Measurements from ENCODE around the gene EPHA2. TPM values are rescaled to one million over a fixed set of nuclear protein-coding genes. Genes with fewer than 3 reads are reported as not detected.

EPHA2 gene
- total RNA-seq, 1 donor from 2014 or later, result 76.3 TPM

- H3K4me1 Mint-ChIP-seq, result peaks cover 55% of the 10 kb centered on the region
- H3K27me3 Mint-ChIP-seq (ENCODE audit: low read depth), result no peaks in the 10 kb centered on the region
- no peaks in the 10 kb centered on the region for H3K9me3 Mint-ChIP-seq
- H3K36me3 Mint-ChIP-seq, result no peaks in the 10 kb centered on the region
- peak overlapping the region; percentile 95 for H3K27ac Mint-ChIP-seq
- TF ChIP-seq CTCF (IDR thresholded peaks at IDR 0.05; ENCODE audit: unreplicated experiment), result no peak
- no peak overlapping the region for H3K4me3 Mint-ChIP-seq
- DNase-seq (ENCODE audit: low spot score in 2 of 2, unreplicated experiment in 2 of 2), result peak in 1 of 2 experiments; percentile 80
Observed at GRCh38 chr1:16175610-16176553, 20.0 kb upstream of the EPHA2 start.

DNA sequence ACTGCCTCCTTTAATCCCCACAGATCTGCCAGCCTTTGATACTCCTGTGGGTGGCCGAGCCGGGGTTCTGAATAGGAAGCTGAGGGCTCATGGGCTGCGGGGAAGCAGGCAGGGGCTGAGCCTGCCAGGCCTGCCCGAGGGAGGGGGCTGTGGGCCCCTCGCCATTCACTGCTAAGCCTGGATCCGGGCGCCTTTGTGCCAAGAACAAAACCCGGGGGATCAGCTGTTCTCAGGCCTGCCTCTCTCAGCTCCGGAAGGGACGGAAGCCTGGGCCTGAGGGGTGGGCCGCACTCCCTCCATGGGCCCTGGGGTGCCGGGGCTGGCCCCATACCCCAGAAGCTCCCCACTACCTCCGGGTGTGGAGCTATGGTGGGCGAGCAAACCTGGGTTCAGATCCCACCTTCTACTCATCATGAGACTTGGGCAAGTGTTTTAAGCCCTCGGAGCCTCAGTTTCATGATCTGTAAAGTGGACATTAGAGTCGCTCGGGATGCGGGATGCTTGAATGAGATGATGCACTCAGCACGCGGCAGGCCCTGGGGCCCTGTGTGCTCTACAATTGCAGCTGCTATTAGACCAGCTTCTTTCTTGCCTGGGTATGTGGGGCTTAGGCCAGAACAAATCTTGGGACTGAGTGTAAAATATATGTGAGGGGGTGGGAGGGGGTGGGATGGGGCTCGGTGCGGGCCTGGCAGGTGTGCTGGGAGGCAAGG is 19.2 kb upstream of the EPHA2 start:
- no peak for TF ChIP-seq CTCF (IDR thresholded peaks at IDR 0.05; ENCODE audit: unreplicated experiment)
- Mint-ChIP-seq H3K9me3 (no peaks in the 10 kb centered on the region), H3K36me3 (no peaks in the 10 kb centered on the region), H3K4me1 (peaks cover 56% of the 10 kb centered on the region), H3K27ac (peak overlapping the region; percentile 87), H3K27me3 (ENCODE audit: low read depth) (no peaks in the 10 kb centered on the region), H3K4me3 (no peak overlapping the region)
- no peak for DNase-seq (ENCODE audit: low spot score in 2 of 2, unreplicated experiment in 2 of 2)

- H3K9me3 Mint-ChIP-seq, result no peaks in the 10 kb centered on the region
- no peak for DNase-seq (ENCODE audit: low spot score in 2 of 2, unreplicated experiment in 2 of 2)
- H3K4me3 Mint-ChIP-seq, result no peak overlapping the region
- TF ChIP-seq CTCF (IDR thresholded peaks at IDR 0.05; ENCODE audit: unreplicated experiment), result no peak
- peak overlapping the region; percentile 87 for H3K27ac Mint-ChIP-seq
- H3K4me1 Mint-ChIP-seq, result peaks cover 58% of the 10 kb centered on the region
- H3K36me3 Mint-ChIP-seq, result no peaks in the 10 kb centered on the region
- H3K27me3 Mint-ChIP-seq (ENCODE audit: low read depth), result no peaks in the 10 kb centered on the region
Observed at GRCh38 chr1:16174261-16174868, 18.5 kb upstream of the EPHA2 start.

DNA sequence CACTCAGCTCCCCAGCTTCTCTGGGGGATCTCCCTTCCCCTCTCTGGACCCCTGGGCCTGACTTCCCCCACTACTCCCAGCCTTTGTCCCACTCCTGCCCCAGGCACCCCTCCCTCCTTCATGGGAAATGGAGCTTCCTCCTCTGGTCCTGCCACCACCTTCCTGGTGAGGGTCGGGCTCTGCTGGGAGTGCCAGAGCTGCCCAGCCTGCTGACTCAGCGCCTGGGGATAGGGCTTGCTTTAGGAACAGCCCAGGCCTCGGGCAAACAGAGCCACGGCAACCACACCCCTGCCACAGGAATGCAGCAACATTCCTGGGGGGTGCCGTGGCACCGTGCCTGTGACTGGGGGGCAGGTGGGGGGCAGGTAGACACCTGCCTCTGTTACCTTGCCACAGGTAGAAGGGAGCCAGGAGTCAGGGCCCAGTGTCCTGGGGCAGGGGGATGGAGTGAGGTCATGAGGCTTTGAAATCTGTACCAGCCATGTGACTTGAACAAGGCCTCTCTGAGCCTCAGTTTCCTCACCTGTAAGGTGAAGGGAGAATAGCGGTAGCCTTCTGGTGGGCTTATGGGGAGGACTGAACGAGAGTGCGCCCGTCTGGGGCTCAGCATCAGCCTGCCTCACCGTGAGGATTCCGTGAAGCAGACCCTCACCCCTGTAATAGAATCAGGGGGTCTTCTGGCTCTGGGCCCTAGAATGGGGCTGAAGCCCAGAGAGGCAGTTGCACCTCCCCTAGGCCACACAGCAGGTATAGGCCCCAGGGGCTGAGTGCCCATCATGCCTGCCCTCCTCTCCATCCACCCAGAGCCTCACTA is 17.8 kb upstream of the EPHA2 start:
- no peaks in the 10 kb centered on the region for H3K27me3 Mint-ChIP-seq (ENCODE audit: low read depth)
- H3K9me3 Mint-ChIP-seq, result no peaks in the 10 kb centered on the region
- peak overlapping the region; percentile 94 for H3K27ac Mint-ChIP-seq
- no peaks in the 10 kb centered on the region for H3K36me3 Mint-ChIP-seq
- no peak overlapping the region for H3K4me3 Mint-ChIP-seq
- H3K4me1 Mint-ChIP-seq, result peaks cover 59% of the 10 kb centered on the region
- TF ChIP-seq CTCF (IDR thresholded peaks at IDR 0.05; ENCODE audit: unreplicated experiment), result no peak
- DNase-seq (ENCODE audit: low spot score in 2 of 2, unreplicated experiment in 2 of 2), result no peak

GRCh38 chr1:16172964-16173446 is 17.1 kb upstream of the EPHA2 start:
- Mint-ChIP-seq H3K9me3 (no peaks in the 10 kb centered on the region), H3K27ac (peak overlapping the region; percentile 94), H3K4me1 (peaks cover 57% of the 10 kb centered on the region), H3K36me3 (no peaks in the 10 kb centered on the region), H3K27me3 (ENCODE audit: low read depth) (no peaks in the 10 kb centered on the region), H3K4me3 (no peak overlapping the region)
- no peak for TF ChIP-seq CTCF (IDR thresholded peaks at IDR 0.05; ENCODE audit: unreplicated experiment)
- no peak for DNase-seq (ENCODE audit: low spot score in 2 of 2, unreplicated experiment in 2 of 2)
